Neural cell (in vitro differentiated cells): Measurements from ENCODE around the gene CLASP1. TPM values are rescaled to one million over a fixed set of nuclear protein-coding genes. Genes with fewer than 3 reads are reported as not detected.

Source experiments
- H2AFZ ChIP-seq: fragments of 200-600, 300-800 bp; sonication (generic), shearing (Covaris generic); 2 replicates; pipeline ENCODE4 v1.6.0; 2014; ENCODE audit warnings: low read depth, mild to moderate bottlenecking, antibody characterized with exemption, low read length, moderate library complexity
- H3F3A ChIP-seq: fragments of 200-600 bp; shearing (Covaris generic); 2 replicates; pipeline ENCODE4 v1.6.1; 2016; ENCODE audit warnings: mild to moderate bottlenecking, moderate library complexity, mixed read lengths, antibody characterized with exemption, low read length; ENCODE audit not compliant: insufficient read depth, poor library complexity, severe bottlenecking
- H3K27ac ChIP-seq: fragments of 200-600, 300-800 bp; sonication (generic), shearing (Covaris generic); 2 replicates; pipeline ENCODE4 v1.5.1; 2014; ENCODE audit warnings: mild to moderate bottlenecking, low read length, moderate library complexity
- H3K27me3 ChIP-seq: fragments of 300-800, 200-600 bp; sonication (generic), shearing (Covaris generic); 2 replicates; pipeline ENCODE4 v1.6.0; 2014; ENCODE audit warnings: mild to moderate bottlenecking, low read depth, low read length, moderate library complexity; ENCODE audit not compliant: insufficient read depth
- H3K36me3 ChIP-seq: fragments of 300-800, 200-600 bp; sonication (generic), shearing (Covaris generic); 2 replicates; pipeline ENCODE4 v1.5.1; 2014; ENCODE audit warnings: mild to moderate bottlenecking, antibody characterized with exemption, low read length, moderate library complexity; ENCODE audit not compliant: insufficient read depth
- H3K4me2 ChIP-seq: fragments of 300-800, 200-600 bp; sonication (generic), shearing (Covaris generic); 2 replicates; pipeline ENCODE4 v1.6.0; 2014; ENCODE audit warnings: mild to moderate bottlenecking, low read length
- H3K4me3 ChIP-seq: fragments of 300-800, 200-600 bp; sonication (generic), shearing (Covaris generic); 2 replicates; pipeline ENCODE4 v1.5.1; 2014; ENCODE audit warnings: mild to moderate bottlenecking, low read length, moderate library complexity
- H3K79me2 ChIP-seq: fragments of 200-600 bp; shearing (Covaris generic); replicated peaks from 2 replicates; pipeline ENCODE4 v1.6.0; 2014; ENCODE audit warnings: mild to moderate bottlenecking, low read length, moderate library complexity; ENCODE audit not compliant: insufficient read depth
- H3K9ac ChIP-seq: fragments of 300-800, 200-600 bp; sonication (generic), shearing (Covaris generic); 2 replicates; pipeline ENCODE4 v1.6.1; 2016; ENCODE audit warnings: mild to moderate bottlenecking, low read length, mixed read lengths
- H3K9me2 ChIP-seq: fragments of 200-600 bp; shearing (Covaris generic); 2 replicates; pipeline ENCODE4 v1.6.1; 2016; ENCODE audit warnings: mild to moderate bottlenecking, low read length, mixed read lengths; ENCODE audit not compliant: insufficient read depth
- H3K9me3 ChIP-seq: fragments of 200-600, 300-800 bp; sonication (generic), shearing (Covaris generic); 2 replicates; pipeline ENCODE4 v1.6.1; 2016; ENCODE audit warnings: mild to moderate bottlenecking, mixed run types, low read length, moderate library complexity, mixed read lengths
- H4K20me1 ChIP-seq: fragments of 200-600 bp; shearing (Covaris generic); 2 replicates; pipeline ENCODE4 v1.6.1; 2016; ENCODE audit warnings: mild to moderate bottlenecking, mixed run types; ENCODE audit not compliant: insufficient read depth
- EP300 ChIP-seq: fragments of 450-650 bp; conservative IDR thresholded peaks from 2 replicates; pipeline ENCODE4 v1.6.1; 2014; ENCODE audit warnings: antibody characterized with exemption, mild to moderate bottlenecking, moderate library complexity; ENCODE audit not compliant: poor library complexity, severe bottlenecking
- EZH2 ChIP-seq: fragments of 200-600, 300-800 bp; shearing (Covaris generic), sonication (generic); IDR thresholded peaks from 2 replicates; pipeline ENCODE4 v1.6.1; 2014; ENCODE audit warnings: antibody characterized with exemption, low read length, borderline replicate concordance, mild to moderate bottlenecking; ENCODE audit not compliant: insufficient read depth, poor library complexity, severe bottlenecking
- MXI1 ChIP-seq: fragments of 450-650 bp; conservative IDR thresholded peaks from 2 replicates; pipeline ENCODE4 v1.6.1; 2014; ENCODE audit warnings: antibody characterized with exemption, mild to moderate bottlenecking; ENCODE audit not compliant: poor library complexity, severe bottlenecking
- POLR2AphosphoS5 ChIP-seq: IDR thresholded peaks from 2 replicates; pipeline ENCODE4 v1.6.1; 2012
- RAD21 ChIP-seq: fragments of 450-650 bp; conservative IDR thresholded peaks from 2 replicates; pipeline ENCODE4 v1.6.1; 2014; ENCODE audit warnings: antibody characterized with exemption, mild to moderate bottlenecking, moderate library complexity
- SMC3 ChIP-seq: fragments of 450-650 bp; conservative IDR thresholded peaks from 2 replicates; pipeline ENCODE4 v1.6.1; 2014; ENCODE audit warnings: antibody characterized with exemption, mild to moderate bottlenecking, moderate library complexity; ENCODE audit not compliant: poor library complexity
- TAF1 ChIP-seq: IDR thresholded peaks from 2 replicates; pipeline ENCODE4 v1.6.1; 2012; ENCODE audit warnings: low read depth
- polyA plus RNA-seq: library from polyadenylated mRNA; depleted of rRNA; stranded (reverse); fragments of >200 nt; gene quantifications from 2 replicates; pipeline ENCODE4 v1.2.3, GENCODE V29; 2014
- TF ChIP-seq, protein P1 (sequence below): IDR thresholded peaks from 2 replicates; pipeline ENCODE4 v1.6.1; 2012; ENCODE audit warnings: borderline replicate concordance
- TF ChIP-seq, protein P2 (sequence below): fragments of 450-650 bp; IDR thresholded peaks from 2 replicates; pipeline ENCODE4 v1.5.1; 2014; ENCODE audit warnings: antibody characterized with exemption, mild to moderate bottlenecking, moderate library complexity; ENCODE audit not compliant: poor library complexity, severe bottlenecking

The CLASP1 gene
- polyA plus RNA-seq, 1 donor from 2014 or later: 41.3 TPM

DNA sequence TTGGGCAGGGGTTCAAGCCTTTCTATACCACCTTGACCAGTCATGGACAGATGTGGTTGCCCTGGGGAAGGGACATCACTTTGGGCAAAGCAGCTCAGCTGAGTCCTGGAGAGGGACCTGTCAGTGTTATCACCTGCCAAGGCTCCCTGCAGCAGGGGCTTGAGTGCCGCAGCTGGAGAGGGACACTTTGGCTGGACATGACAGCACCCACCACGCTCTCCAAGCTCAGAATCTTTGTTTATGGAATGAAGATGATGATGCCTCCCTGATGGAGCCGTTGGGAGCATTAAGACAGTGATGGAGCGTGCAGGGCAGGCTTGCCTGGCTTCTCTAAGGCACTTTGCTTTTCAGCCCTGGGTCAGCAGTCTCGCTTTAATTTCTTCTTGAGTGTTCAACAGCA lies 360.0 kb downstream of the CLASP1 start:
- no peaks in the 10 kb centered on the region for H3K79me2 ChIP-seq
- H3K4me3 ChIP-seq: no peak overlapping the region
- H3F3A ChIP-seq: no peaks in the 10 kb centered on the region
- H2AFZ ChIP-seq: no peak overlapping the region
- H3K4me2 ChIP-seq: no peak overlapping the region
- no peak overlapping the region for H3K27ac ChIP-seq
- peaks cover 23% of the 10 kb centered on the region for H3K27me3 ChIP-seq
- H3K9ac ChIP-seq: no peak overlapping the region
- no peaks in the 10 kb centered on the region for H3K9me3 ChIP-seq
- H3K9me2 ChIP-seq: no peaks in the 10 kb centered on the region
- no peaks in the 10 kb centered on the region for H4K20me1 ChIP-seq
- no peak for TF ChIP-seq RAD21
- no peak for TF ChIP-seq SMC3
- TF ChIP-seq, protein P1, sequence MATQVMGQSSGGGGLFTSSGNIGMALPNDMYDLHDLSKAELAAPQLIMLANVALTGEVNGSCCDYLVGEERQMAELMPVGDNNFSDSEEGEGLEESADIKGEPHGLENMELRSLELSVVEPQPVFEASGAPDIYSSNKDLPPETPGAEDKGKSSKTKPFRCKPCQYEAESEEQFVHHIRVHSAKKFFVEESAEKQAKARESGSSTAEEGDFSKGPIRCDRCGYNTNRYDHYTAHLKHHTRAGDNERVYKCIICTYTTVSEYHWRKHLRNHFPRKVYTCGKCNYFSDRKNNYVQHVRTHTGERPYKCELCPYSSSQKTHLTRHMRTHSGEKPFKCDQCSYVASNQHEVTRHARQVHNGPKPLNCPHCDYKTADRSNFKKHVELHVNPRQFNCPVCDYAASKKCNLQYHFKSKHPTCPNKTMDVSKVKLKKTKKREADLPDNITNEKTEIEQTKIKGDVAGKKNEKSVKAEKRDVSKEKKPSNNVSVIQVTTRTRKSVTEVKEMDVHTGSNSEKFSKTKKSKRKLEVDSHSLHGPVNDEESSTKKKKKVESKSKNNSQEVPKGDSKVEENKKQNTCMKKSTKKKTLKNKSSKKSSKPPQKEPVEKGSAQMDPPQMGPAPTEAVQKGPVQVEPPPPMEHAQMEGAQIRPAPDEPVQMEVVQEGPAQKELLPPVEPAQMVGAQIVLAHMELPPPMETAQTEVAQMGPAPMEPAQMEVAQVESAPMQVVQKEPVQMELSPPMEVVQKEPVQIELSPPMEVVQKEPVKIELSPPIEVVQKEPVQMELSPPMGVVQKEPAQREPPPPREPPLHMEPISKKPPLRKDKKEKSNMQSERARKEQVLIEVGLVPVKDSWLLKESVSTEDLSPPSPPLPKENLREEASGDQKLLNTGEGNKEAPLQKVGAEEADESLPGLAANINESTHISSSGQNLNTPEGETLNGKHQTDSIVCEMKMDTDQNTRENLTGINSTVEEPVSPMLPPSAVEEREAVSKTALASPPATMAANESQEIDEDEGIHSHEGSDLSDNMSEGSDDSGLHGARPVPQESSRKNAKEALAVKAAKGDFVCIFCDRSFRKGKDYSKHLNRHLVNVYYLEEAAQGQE: no peak
- no peak for TF ChIP-seq TAF1
- no peaks in the 10 kb centered on the region for H3K36me3 ChIP-seq

DNA sequence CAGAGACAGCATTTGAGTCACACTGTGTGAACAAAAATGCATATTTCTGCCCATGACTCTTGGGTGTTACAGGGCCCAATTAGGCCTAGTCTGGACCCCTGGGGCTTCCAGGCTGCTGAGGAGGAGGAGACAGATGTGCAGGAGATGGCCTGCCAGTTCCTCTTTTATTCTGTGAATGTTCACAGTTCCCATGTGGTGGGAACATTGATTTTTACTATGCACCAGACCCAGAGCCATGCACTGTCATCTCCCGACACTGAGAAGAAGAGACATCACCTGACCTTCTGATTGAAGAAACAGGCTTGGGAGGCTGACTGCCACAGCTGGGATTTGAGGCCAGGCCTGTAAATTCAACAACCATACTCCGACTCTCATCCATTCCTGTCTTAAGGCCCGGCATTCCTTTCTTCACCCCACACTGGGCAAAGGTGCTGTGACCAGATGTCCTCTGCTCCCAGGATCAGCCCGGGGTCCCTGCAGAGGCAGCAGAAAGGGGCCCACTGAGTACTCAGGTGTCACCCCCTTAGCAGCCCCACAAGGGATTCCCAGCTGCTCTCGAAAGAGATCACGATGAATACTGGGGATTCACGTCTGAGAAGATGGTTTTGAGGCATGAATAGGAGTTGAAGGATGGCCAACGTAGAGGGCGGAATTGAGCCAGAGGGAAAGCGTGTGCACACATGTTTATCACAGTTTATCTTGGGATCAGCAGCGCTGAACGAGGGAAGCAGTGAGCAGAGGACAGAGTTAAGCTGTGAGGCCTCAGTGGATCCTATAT lies 360.6 kb downstream of the CLASP1 start:
- Histone ChIP-seq H3K27me3 (peaks cover 29% of the 10 kb centered on the region), H3K27ac (no peak overlapping the region), H3K9ac (no peak overlapping the region), H2AFZ (no peak overlapping the region), H3K36me3 (no peaks in the 10 kb centered on the region), H3F3A (no peaks in the 10 kb centered on the region), H3K9me2 (no peaks in the 10 kb centered on the region), H4K20me1 (no peaks in the 10 kb centered on the region), H3K79me2 (no peaks in the 10 kb centered on the region), H3K4me2 (no peak overlapping the region), H3K9me3 (no peaks in the 10 kb centered on the region), H3K4me3 (no peak overlapping the region)
- TF ChIP-seq TAF1 (no peak), SMC3 (no peak), RAD21 (no peak), EZH2 (no peak), POLR2AphosphoS5 (no peak), MXI1 (no peak), EP300 (no peak)
- TF ChIP-seq, protein P2, sequence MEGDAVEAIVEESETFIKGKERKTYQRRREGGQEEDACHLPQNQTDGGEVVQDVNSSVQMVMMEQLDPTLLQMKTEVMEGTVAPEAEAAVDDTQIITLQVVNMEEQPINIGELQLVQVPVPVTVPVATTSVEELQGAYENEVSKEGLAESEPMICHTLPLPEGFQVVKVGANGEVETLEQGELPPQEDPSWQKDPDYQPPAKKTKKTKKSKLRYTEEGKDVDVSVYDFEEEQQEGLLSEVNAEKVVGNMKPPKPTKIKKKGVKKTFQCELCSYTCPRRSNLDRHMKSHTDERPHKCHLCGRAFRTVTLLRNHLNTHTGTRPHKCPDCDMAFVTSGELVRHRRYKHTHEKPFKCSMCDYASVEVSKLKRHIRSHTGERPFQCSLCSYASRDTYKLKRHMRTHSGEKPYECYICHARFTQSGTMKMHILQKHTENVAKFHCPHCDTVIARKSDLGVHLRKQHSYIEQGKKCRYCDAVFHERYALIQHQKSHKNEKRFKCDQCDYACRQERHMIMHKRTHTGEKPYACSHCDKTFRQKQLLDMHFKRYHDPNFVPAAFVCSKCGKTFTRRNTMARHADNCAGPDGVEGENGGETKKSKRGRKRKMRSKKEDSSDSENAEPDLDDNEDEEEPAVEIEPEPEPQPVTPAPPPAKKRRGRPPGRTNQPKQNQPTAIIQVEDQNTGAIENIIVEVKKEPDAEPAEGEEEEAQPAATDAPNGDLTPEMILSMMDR: no peak
- TF ChIP-seq, protein P1: no peak
